GM21529 (cell line): ENCODE data around the gene IQCM.

Experiments used
- ATAC-seq: cut with Tn5 transposase; IDR thresholded peaks from one replicate; pipeline ENCODE4 v1.9.1; 2021; ENCODE audit not compliant: unreplicated experiment

Gene IQCM

DNA sequence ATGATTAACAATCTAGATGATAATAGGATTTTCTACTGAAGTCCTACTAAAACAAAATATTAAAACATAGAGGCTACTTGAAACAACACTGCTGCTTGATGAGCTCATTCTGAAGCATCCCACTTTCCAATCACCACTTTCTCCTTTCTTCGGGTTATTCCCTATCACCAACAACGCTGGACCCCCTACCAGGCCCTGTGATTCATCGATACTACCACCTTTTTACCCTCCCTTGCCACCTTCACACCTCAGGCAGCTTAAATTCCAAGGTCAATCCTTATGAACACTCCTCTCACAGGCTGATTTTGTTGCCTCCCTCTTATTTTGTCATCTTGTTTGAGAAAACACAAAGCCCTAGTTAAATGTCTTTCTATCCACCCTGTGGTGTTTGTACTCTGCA, 102.6 kb downstream of the IQCM start:
- no peak for ATAC-seq

DNA sequence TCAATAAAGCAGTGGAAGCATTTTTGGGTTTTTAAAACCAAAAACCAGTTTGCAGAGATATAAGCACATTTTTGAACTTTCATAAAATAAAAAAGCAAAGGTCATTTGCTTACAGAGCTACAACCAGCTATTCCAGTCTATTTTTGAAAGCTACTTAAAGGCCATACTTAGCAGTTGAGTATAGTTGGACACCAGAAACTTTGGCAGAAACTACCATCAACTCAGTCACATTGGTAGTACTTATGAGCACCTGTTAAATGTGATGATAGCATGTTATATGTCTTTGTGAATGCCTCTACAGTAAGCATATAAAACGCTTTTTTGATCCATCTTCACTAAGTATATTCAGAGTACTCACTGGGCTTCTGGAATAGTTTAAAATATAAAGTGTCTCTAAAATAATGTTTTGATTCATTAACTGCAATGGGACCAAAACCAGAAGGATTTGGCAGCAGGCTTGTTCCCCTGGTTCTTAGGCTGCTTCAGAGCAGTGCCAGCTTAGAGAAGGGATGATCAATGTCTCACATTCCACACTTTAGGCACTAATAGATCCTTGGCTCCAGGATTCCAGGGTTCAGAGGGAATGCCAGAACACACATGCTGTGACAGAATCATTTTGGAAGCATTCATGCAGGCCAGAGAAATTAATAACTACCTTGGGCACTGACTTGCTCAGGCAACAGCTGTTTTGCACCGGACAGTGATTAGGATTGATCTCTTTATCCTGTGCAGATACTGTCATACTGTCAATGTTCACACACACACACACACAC, 103.9 kb downstream of the IQCM start:
- ATAC-seq: no peak

DNA sequence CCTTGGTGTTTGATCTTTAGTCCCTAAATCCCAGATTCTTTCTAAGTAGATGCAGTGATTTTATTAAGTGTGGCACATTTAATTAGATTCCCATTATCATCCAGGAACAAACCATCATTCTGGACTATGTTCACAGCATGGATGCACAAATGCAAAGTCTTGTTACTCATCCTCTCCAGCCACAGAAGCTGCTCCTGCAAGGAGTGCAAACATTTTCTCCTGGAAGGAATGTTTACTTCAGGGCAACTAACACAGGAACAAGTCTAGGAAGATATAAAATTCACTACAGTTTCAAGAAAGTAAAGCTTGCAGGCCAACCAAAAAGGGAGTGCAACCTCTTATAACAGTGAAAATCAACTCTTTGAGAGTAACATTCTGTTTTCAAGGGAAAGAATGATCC, 106.0 kb downstream of the IQCM start:
- no peak for ATAC-seq

DNA sequence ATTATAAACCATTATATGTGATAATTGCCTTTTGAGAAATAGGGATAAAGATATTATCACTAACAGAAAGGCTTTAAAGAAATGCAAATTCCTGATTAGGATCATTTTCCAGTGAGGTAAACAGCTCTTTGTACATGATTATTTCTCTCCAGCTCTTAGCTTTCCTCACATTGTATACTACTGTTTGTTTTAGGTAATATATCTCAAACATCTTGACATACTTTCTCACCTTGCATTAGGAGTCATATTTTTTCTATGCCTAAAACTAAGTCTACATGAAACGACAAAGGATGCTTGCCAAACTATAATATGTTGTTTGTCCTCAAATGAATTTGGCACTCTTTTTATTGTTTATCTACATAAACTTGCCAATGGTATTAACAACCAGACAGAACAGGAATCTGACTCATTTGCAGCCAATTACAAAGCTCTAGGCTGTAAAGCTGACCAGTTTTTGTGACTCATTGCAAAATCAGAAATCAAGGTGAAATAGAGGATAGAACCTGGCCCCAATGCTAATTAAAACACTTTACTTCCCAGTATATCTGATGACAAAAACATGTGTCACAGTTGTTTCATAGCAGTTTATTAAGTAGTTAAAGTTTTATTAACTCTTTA, 107.0 kb downstream of the IQCM start:
- ATAC-seq: no peak

DNA sequence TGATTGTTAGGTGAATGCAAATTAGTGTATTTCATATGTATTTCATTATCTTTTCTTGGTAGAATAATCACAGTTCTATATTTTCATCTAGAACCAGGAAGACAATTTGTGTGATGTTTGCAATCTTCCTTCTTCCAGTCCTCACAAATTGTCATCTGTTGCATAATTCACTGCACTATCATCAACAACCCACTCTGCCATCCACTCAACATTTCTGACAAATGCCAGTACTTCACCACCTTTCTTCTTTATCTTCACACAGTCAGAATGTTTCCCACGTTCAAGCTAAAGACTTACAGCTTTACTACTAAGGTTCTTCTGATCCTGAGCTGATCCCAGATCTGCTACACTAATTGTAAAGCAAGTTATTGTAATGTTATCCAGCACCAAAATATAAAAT, 107.8 kb downstream of the IQCM start:
- no peak for ATAC-seq

DNA sequence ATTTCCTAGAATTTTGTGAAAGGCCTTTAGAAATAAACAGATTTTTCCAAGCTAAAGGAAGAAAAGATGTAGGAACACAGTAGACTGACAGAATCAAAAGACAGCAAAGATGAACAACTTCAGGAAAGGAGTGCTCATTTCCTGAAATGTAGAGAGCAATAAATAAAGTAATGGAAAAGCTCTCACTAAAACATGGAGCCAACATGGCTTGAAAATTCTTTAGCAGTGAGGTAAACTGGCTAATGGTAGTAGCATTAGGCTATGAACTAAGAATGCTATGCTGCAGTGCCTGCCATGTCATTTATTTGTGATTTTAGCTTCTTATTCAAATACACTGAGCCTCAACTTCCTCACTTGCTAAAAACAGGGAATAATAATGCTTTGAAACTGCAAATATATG, 108.7 kb downstream of the IQCM start:
- ATAC-seq: no peak

DNA sequence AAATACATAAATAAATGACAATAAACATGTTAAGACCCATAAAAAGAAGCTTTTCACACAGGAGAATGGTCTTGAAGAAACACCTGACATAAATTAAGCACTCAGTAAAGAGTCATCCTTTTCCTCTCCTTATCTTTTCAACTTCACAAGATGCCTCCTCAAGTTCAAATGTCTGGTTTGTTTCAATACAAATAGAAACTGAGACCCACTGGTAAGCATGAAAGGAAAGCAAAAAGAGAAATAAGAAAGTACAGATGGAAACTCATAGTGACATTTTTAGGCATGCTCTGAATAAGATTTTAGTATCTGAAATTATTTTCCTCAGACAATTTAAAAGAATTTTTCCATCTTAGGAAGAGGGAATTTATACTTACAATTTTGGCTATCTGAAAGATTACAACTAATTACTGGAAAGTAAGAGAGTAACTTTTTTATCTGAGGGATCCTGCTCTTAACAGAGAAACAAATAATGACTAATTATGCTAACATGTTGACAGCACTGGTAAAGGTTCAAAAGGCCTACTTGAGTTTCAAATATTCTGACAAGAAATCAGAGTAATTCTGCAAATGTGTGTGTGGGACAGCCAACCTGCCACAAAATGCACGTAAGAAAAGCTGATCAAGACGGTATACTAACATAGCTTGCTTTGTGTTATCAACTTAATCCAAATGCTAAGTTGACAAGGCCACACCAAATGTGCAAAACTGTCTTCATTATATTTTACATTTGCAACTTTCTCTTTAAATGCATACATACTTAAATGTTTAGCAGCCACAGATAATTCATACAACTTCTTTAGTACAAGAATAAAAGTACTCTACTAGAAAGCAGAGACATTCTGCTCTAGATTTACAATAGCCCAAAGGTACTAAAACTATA, 113.0 kb downstream of the IQCM start:
- ATAC-seq: no peak

DNA sequence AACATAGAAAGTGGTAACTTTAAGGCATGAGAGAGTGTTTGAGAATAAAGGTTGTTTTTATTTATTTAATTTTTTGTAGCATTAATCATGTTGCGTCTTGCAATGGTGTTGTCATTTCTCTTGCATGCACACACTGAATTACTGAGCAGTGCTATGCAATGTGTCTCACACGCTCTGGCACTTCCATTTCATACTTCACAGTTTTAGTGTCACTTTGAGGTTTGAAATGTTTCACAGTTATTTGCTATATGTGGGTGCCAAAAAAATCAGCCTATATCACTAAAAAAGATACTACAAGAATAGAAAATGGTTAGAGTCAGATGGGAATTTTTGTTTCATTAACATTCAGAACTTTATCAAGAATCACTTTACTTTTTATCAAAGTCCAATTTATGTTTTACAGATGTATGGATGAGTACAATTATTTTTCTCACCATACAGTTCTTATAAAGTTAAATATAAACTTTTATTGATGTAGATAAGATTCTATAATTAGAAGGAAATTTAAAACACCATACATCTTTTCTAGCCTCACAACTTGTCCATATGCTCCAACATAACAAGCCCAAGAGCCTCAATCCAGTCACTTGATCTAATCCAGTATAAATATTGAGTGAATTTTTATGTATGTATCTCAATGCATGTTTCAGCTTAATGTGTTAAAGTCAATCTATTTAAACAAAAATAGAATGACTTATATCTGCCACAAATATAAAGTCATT, 114.0 kb downstream of the IQCM start:
- no peak for ATAC-seq

DNA sequence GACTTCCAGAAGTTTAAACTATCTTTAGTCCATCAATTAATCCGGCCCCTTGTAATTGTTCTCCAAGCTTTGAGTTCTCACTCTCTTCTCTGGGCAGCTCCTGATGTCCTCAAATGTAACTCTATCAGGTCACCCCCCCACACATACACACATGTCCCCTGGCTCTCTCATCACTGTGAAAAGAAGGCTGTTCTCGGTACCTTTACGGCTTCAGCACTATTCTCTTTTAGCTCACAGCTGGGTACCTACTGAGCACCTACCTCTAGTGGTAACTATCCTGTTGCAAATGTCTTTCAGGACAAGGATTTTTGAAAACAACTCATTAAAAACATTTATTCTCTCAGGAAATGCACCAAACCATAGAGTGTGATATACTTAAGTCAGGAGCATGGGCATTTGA, 115.4 kb downstream of the IQCM start:
- no peak for ATAC-seq

DNA sequence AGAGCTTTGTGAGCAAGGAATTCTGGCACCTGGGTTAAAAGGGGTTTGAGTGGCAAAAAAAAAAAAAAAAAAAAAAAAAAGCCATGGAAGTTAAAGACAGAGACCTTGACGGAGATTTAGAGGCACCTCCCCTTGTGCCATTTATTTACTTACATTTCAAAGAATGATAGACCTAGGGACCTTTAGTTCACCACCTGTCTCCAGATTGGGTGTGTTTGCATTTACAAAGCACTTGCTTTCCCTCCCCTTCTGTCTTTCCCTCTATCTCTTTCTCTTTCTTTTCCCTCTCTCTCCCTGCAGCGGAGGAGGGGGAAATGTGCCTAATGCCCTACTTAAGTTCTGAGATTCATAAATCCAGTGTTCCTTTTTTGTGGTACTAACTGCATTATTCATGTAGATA, 116.0 kb downstream of the IQCM start:
- ATAC-seq: no peak

DNA sequence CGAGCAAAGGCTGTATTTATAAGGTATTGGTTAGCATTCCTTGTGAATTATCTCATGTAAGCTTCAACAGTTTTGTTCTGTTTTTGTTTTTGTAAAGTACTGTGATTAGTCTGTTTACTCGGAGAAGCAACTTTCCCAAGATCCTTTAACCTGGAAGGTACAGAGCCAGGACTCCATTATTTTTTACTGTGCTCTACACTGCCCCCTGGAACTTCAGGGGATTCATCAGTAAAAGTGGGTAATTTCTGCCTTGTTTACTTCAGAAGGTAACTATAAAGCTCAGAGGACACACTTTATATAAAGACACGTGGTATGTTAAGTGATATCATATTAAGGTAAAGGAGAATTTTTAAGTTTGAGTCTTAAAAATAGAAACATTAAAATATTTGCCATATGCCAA, 124.9 kb downstream of the IQCM start:
- ATAC-seq: no peak

DNA sequence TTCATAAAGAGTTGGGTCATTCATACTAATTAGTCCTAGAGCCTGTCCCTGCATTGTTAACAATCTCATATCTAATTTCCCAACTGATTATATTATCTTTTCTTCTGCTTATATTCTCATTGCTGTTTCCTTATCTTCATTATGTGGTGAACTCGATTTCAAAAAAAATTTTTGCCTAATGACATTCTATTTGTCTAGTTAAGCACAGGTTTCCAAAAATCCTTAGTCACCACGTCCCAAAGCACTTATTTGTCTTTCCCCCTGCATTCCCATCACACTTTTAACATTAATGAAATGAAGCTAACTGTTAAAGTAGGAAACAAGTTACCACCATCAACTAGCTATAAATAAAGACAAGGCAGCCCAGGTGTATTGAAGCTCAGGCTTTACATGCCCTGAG, 131.1 kb downstream of the IQCM start:
- ATAC-seq: no peak

DNA sequence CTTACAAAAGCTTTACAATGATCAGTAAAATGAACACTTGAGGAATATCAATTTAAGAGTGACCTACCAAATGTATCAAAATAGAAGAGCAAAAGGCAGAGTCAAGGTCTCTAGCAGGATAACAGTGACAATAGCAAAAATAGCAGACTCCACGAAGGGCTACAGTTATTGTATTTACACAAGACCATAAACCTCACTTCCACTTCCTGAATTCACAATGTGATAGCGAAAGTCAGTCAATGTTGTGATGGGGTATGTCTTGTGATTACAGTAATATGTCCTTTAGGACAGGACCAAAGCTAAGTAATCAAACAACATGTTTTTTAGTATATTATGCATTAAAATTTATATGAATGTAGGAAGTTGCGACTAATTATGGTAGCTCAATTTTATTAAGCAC, 139.6 kb downstream of the IQCM start:
- no peak for ATAC-seq

DNA sequence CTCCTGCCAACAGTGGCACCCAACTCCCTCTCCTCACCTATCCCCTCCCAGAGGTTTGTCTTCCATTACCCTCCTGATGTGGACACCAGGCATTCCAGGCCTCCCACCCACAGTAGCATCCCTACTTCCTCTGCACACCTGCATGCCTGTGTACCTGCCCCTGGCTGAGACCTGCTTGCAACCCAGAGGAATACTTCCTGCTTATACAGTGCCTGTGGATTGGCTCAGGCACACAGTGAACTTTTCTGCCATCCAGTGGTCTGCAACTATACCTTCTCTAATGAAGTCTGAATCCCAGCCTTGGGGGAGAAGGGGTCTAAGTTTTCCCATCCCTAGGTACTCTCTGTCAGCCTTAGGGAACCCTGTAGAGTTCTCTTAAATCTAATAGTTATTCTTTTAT, 169.9 kb downstream of the IQCM start:
- no peak for ATAC-seq

DNA sequence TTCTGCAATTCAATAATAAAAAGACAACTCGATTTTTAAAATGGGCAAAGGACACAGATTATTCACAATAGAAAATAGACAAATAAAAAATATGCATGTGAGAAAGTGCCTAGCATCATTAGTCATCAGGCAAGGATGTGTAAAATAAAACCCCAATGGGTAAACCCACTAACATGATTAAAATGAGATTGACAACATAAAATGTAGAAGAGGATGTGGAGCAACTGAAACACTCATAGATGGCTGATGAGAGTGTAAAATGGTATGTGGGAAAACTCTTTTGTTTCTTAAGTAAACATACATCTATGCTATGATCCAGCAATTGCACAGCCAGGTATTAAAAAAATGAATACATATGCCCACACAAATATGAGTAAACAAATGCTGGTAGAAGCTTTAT, 177.6 kb downstream of the IQCM start:
- no peak for ATAC-seq

DNA sequence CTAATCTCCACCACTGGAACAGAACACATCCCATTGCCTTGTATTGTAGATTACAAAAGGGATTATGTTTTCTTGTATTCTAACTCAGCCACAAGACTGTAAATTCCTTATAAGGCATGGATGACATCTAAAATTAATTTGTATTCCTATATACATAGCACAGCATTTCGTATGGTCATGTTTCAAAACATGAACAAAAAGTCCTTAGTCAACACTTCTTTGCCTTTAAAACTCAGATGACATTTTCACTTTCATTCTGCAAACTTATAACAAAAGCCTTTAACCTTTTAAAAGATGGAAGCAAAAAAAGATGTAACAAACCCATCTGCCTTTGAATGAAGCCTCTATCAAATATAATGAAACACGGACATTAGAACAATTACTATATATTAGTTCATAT, 181.3 kb downstream of the IQCM start:
- no peak for ATAC-seq

DNA sequence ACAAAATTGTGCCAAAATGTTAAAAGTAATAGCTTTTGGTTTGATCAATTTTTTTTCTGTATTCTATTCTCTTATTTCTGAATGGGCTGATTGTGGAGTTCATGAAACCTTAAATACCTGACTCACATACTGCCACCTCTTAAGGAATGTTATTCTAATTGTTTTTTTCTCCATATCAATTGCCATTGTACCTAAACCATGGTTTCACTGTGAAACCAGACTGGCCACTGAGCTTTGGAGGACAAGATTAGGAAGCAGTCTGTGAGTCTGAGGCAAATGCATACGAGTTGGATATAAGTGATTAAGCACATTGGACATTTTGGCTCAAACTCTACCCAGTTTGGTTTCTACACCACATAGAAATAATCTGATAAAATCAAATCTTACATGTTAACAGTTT, 184.0 kb downstream of the IQCM start:
- ATAC-seq: no peak

DNA sequence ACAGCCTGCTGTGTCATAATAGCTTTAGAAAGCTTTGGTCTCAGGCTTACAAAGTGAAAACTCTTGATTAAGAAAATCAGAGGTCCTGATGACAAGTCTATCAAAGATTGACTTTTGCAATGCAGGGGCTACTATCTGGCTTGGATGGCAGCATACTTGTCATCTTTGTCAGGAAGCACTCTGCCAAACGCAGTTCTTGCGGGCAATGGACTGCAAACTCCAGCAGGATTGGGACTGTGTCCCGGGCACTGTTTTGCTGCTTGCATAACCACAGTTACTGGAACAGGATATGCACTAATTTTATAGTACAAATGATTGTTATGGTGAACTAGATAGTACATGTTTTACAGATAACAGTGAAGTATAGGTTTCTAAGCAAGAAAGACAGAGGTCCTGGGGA, 185.6 kb downstream of the IQCM start:
- ATAC-seq: no peak

DNA sequence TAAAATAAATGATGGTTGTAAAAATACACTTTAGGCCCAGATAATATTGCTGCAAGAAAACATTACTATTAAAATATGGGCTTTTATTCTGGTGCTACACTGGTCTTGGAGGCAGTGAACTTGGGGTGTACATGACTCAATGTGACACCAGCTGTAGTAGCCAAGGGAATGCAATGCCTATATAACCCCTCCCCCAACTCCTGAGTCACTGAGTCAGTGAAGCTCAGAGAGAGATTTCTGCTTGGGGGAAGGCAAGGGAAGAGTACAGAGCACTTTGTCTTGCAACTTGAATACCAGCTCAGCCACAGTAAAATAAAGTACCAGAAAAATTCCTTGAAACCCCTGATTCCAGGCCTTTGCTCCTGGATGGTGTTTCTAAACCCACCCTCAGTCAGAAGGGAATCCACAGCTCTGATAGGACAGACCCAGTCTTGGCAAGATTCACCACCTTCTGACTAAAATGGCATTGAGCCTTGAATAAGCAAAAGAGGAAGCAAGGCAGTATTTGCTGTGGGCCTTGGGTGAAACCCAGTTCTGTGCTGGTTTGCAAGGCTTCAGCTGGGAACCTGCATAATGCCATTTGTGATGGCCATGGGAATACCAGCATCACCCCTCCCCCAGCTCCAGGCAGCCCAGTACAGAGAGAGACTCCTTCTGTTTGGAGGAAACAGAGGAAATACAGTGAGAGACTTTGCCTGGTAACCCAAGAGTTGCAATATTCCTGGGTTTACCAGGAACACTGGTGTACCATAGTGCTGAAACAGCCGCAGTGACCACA, 209.9 kb downstream of the IQCM start:
- ATAC-seq: no peak

DNA sequence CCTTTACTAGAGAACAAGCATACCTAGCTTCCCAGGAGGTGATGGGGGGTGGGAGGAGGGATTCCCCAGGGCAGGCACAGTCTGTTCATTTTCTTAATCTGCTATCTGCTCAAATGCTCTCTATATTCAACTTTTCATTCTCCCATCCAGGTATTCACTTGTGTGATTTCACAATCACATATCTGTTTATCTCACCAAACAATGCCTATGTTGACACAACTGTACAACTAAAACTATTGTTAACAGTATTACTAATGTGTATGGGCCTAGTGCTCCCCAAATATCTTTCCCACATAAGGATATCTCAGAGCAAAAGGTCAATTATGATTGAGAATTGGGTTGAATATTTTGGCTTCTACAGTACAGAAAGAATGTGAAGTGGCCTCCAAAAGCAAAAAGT, 210.8 kb downstream of the IQCM start:
- no peak for ATAC-seq

DNA sequence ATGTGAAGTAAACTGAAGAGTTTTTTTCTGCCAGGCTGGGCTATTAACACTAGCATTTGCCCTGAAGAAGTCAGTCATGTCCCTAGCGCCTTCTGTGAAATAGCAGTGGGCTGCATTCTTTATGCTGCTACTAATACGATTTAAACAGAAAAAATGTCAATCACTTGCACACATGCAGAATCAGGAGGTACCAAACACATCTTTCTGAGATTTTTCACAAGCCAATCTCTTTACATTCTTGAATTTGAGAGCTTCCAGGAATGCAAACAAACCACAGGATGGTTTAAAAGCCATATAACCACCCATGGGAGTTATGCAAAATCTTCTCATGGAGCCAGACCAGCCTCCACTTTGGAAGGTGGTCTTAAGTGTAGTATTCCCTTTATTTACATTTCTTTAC, 220.1 kb downstream of the IQCM start:
- ATAC-seq: no peak
